ENCODE data around the gene ARMH1.

Gene ARMH1

DNA sequence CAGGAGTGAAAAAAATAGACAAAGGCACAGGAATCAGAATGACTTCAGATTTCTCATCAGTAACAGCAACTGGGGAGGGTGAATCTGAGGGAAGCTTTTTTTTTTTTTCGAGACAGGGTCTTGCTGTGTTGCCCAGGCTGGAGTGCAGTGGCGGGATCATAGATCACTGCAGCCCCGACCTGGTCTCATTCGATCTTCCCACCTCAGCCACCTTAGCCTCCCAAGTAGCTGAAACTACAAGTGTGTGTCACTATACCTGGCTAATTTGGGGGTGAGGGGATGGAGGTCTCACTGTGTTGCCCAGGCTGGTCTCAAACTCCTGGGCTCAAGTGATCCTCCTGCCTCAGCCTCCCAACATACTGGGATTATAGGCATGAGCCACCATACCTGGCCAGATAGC, 10.7 kb downstream of the ARMH1 start:
- Histone ChIP-seq H3K79me2 (ENCODE audit: insufficient read depth, low read depth) (no peaks in the 10 kb centered on the region), H3K4me2 (no peak overlapping the region), H3K4me1 (ENCODE audit: low read depth, poor library complexity, severe bottlenecking) (no peaks in the 10 kb centered on the region), H3K27me3 (ENCODE audit: insufficient read depth, low read depth) (no peaks in the 10 kb centered on the region), H3K4me3 (IDR thresholded peaks at IDR 0.05; ENCODE audit: insufficient read depth, low read depth, low read length) (no peak overlapping the region), H3K9ac (no peak overlapping the region), H3K36me3 (ENCODE audit: insufficient read depth) (no peaks in the 10 kb centered on the region), H2AFZ (ENCODE audit: low read depth) (no peak overlapping the region), H3K27ac (no peak overlapping the region), H4K20me1 (ENCODE audit: insufficient read depth) (no peaks in the 10 kb centered on the region)
- TF ChIP-seq, protein P1, sequence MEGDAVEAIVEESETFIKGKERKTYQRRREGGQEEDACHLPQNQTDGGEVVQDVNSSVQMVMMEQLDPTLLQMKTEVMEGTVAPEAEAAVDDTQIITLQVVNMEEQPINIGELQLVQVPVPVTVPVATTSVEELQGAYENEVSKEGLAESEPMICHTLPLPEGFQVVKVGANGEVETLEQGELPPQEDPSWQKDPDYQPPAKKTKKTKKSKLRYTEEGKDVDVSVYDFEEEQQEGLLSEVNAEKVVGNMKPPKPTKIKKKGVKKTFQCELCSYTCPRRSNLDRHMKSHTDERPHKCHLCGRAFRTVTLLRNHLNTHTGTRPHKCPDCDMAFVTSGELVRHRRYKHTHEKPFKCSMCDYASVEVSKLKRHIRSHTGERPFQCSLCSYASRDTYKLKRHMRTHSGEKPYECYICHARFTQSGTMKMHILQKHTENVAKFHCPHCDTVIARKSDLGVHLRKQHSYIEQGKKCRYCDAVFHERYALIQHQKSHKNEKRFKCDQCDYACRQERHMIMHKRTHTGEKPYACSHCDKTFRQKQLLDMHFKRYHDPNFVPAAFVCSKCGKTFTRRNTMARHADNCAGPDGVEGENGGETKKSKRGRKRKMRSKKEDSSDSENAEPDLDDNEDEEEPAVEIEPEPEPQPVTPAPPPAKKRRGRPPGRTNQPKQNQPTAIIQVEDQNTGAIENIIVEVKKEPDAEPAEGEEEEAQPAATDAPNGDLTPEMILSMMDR (conservative IDR thresholded peaks at IDR 0.05; ENCODE audit: low read depth, low read length), result no peak

DNA sequence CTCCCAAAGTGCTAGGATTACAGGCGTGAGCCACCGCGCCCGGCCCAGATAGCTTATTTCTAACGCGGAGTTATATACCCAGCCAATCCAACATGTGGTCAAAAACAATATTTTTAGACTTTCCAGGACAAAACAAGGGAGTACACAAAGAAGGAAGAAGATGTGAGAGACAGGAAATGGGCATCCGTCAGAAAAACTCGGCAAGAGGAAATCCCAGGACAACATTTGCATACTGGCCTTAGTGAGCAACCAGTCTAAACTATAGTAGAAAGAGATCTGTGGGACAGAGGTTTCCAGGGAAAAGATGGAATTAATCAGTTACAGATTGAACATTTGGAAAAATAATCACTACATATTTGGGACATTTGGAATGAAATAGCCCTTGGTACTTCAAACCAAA, 11.4 kb downstream of the ARMH1 start:
- TF ChIP-seq, protein P1 (conservative IDR thresholded peaks at IDR 0.05; ENCODE audit: low read depth, low read length), result no peak
- no peak overlapping the region for H3K27ac ChIP-seq
- H3K79me2 ChIP-seq (ENCODE audit: insufficient read depth, low read depth), result no peaks in the 10 kb centered on the region
- H3K36me3 ChIP-seq (ENCODE audit: insufficient read depth), result no peaks in the 10 kb centered on the region
- no peak overlapping the region for H3K9ac ChIP-seq
- H3K4me3 ChIP-seq (IDR thresholded peaks at IDR 0.05; ENCODE audit: insufficient read depth, low read depth, low read length), result no peak overlapping the region
- H3K27me3 ChIP-seq (ENCODE audit: insufficient read depth, low read depth), result no peaks in the 10 kb centered on the region
- H3K4me2 ChIP-seq, result no peak overlapping the region
- no peaks in the 10 kb centered on the region for H4K20me1 ChIP-seq (ENCODE audit: insufficient read depth)
- H3K4me1 ChIP-seq (ENCODE audit: low read depth, poor library complexity, severe bottlenecking), result no peaks in the 10 kb centered on the region
- no peak overlapping the region for H2AFZ ChIP-seq (ENCODE audit: low read depth)

DNA sequence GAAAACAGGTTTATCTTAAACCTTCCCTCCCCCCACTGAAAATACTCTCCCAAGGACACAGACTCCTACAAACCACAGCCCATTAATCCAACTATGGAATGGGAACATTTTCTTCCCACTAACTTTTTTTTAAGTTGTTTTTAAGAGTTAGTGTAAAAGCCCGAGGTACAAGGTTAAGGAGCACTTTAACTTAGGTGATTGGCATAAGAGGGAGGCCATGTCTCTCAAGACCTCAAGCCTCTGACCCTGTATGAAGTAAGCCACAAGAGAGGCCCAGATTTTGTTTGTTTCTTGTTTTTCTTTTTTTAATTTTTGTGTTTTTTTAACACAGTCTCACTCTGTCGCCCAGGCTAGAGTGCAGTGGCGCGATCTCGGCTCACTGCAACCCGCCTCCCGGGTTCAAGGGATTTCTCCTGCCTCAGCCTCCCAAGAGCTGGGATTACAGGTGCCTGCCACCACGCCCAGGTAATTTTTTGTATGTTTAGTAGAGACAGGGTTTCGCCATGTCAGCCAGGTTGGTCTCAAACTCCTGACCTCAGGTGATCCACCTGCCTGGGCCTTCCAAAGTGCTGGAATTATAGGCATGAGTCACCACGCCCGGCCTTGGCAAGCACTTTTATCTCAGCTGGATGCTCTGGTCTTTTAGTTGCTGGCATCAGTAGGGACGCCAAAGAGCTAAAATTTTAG, 14.4 kb downstream of the ARMH1 start:
- H3K27me3 ChIP-seq (ENCODE audit: insufficient read depth, low read depth), result no peaks in the 10 kb centered on the region
- peaks cover 5% of the 10 kb centered on the region for H3K4me1 ChIP-seq (ENCODE audit: low read depth, poor library complexity, severe bottlenecking)
- H3K27ac ChIP-seq, result no peak overlapping the region
- TF ChIP-seq, protein P1 (conservative IDR thresholded peaks at IDR 0.05; ENCODE audit: low read depth, low read length), result no peak
- H3K4me2 ChIP-seq, result no peak overlapping the region
- no peaks in the 10 kb centered on the region for H3K36me3 ChIP-seq (ENCODE audit: insufficient read depth)
- H3K4me3 ChIP-seq (IDR thresholded peaks at IDR 0.05; ENCODE audit: insufficient read depth, low read depth, low read length), result no peak overlapping the region
- H3K9ac ChIP-seq, result no peak overlapping the region
- H3K79me2 ChIP-seq (ENCODE audit: insufficient read depth, low read depth), result no peaks in the 10 kb centered on the region
- H4K20me1 ChIP-seq (ENCODE audit: insufficient read depth), result no peaks in the 10 kb centered on the region
- H2AFZ ChIP-seq (ENCODE audit: low read depth), result no peak overlapping the region

DNA sequence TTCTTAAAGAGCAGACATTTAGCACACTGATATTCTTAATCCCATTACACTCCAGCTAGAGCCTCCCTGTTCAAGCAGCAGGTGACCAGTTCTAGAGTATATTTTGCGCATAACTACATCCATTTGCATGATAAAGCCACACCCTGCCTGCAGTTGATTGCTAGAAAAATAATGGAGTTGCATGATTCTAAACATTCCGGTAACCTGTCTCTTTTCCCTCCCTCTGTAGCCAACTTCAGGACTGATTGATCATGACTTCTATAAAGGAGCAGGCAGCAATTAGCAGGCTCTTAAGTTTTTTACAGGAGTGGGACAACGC, 14.9 kb downstream of the ARMH1 start:
- H3K4me1 ChIP-seq (ENCODE audit: low read depth, poor library complexity, severe bottlenecking), result peaks cover 7% of the 10 kb centered on the region
- H3K36me3 ChIP-seq (ENCODE audit: insufficient read depth), result no peaks in the 10 kb centered on the region
- no peak overlapping the region for H3K27ac ChIP-seq
- no peak overlapping the region for H2AFZ ChIP-seq (ENCODE audit: low read depth)
- TF ChIP-seq, protein P1 (conservative IDR thresholded peaks at IDR 0.05; ENCODE audit: low read depth, low read length), result no peak
- no peaks in the 10 kb centered on the region for H4K20me1 ChIP-seq (ENCODE audit: insufficient read depth)
- no peak overlapping the region for H3K9ac ChIP-seq
- no peak overlapping the region for H3K4me3 ChIP-seq (IDR thresholded peaks at IDR 0.05; ENCODE audit: insufficient read depth, low read depth, low read length)
- H3K79me2 ChIP-seq (ENCODE audit: insufficient read depth, low read depth), result no peaks in the 10 kb centered on the region
- H3K27me3 ChIP-seq (ENCODE audit: insufficient read depth, low read depth), result no peaks in the 10 kb centered on the region
- no peak overlapping the region for H3K4me2 ChIP-seq
